SU-DHL-6 (cell line): Measurements from ENCODE around the gene LARP1B.

Experiments used
- H2AFZ ChIP-seq: fragments of 200-600 bp; sonication (generic); 2 replicates; pipeline ENCODE4 v1.6.1; 2014; ENCODE audit warnings: low read depth, mild to moderate bottlenecking, moderate library complexity, mixed read lengths, antibody characterized with exemption, low read length; ENCODE audit not compliant: severe bottlenecking
- H3F3A ChIP-seq: fragments of 200-600 bp; shearing (Covaris generic); 2 replicates; pipeline ENCODE4 v1.6.0; 2016; ENCODE audit warnings: antibody characterized with exemption, mild to moderate bottlenecking; ENCODE audit not compliant: insufficient read depth
- H3K27ac ChIP-seq: fragments of 200-600 bp; sonication (generic); 2 replicates; pipeline ENCODE4 v1.5.1; 2016; ENCODE audit warnings: low read depth, mild to moderate bottlenecking, low read length, moderate library complexity, mixed read lengths
- H3K27me3 ChIP-seq: fragments of 200-600 bp; sonication (generic), shearing (Covaris generic); 2 replicates; pipeline ENCODE4 v1.6.0; 2014; ENCODE audit warnings: mild to moderate bottlenecking, low read length
- H3K36me3 ChIP-seq: fragments of 200-600 bp; sonication (generic); 2 replicates; pipeline ENCODE4 v1.6.1; 2014; ENCODE audit warnings: mild to moderate bottlenecking, low read length, mixed read lengths
- H3K4me2 ChIP-seq: fragments of 300-600, 200-600 bp; shearing (Covaris generic), sonication (generic); 2 replicates; pipeline ENCODE4 v1.6.0; 2014; ENCODE audit warnings: low read length, low read depth, mild to moderate bottlenecking; ENCODE audit not compliant: poor library complexity, severe bottlenecking
- H3K4me3 ChIP-seq: fragments of 200-600 bp; sonication (generic); 2 replicates; pipeline ENCODE4 v1.5.1; 2014; ENCODE audit warnings: antibody characterized with exemption, low read length, mild to moderate bottlenecking, mixed read lengths; ENCODE audit not compliant: insufficient read depth, poor library complexity, severe bottlenecking
- H3K79me2 ChIP-seq: fragments of 200-600 bp; sonication (generic); 2 replicates; pipeline ENCODE4 v1.6.1; 2014; ENCODE audit warnings: mild to moderate bottlenecking, low read length, moderate library complexity; ENCODE audit not compliant: insufficient read depth
- H3K9ac ChIP-seq: fragments of 200-600 bp; sonication (generic); 2 replicates; pipeline ENCODE4 v1.7.0; 2014; ENCODE audit warnings: mild to moderate bottlenecking, low read length
- H3K9me2 ChIP-seq: fragments of 200-600 bp; sonication (generic); replicated peaks from 2 replicates; pipeline ENCODE4 v1.6.1; 2014; ENCODE audit warnings: low read length; ENCODE audit not compliant: insufficient read depth
- H3K9me3 ChIP-seq: fragments of 200-600 bp; sonication (generic); 2 replicates; pipeline ENCODE4 v1.6.1; 2014; ENCODE audit warnings: low read length, mixed read lengths; ENCODE audit not compliant: insufficient read depth
- H4K20me1 ChIP-seq: fragments of 200-600 bp; sonication (generic); 2 replicates; pipeline ENCODE4 v1.6.1; 2014; ENCODE audit warnings: low read depth, mild to moderate bottlenecking, antibody characterized with exemption, low read length, moderate library complexity, mixed read lengths
- CTCF ChIP-seq: fragments of 200-600 bp; sonication (generic); IDR thresholded peaks from one replicate; pipeline ENCODE4 v1.5.1; 2017; ENCODE audit warnings: antibody characterized with exemption, mild to moderate bottlenecking, low read length, moderate library complexity; ENCODE audit not compliant: insufficient read depth, poor library complexity, severe bottlenecking
- EZH2phosphoT487 ChIP-seq: fragments of 200-600 bp; sonication (generic), shearing (Covaris generic); conservative IDR thresholded peaks from 2 replicates; pipeline ENCODE4 v1.6.1; 2018; ENCODE audit warnings: mild to moderate bottlenecking, antibody characterized with exemption, low read length, moderate library complexity, mixed read lengths

LARP1B gene

DNA sequence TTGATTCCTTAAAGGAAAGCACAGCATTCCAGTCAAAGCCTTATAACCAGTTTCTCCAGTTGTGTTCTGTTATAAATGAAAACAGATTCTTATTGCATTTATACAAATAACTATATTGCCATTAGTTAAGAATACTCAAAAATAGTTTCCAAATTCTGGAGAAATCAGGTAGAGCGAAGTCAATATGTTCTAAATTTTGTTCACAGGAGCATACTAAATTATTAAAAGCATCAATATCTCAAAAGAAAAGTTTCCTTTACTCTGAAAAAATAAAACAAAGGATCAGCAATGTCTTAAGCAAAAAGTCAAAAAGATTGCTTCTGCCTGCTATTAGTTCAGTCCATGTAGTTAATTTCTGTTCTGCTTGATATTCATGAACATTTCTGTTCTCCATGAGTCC is 186.8 kb downstream of the LARP1B start:
- H4K20me1 ChIP-seq = no peaks in the 10 kb centered on the region
- H3K4me2 ChIP-seq = no peak overlapping the region
- no peak overlapping the region for H2AFZ ChIP-seq
- TF ChIP-seq EZH2phosphoT487 (no peak), CTCF (no peak)
- H3K9me3 ChIP-seq = no peaks in the 10 kb centered on the region
- no peaks in the 10 kb centered on the region for H3K9me2 ChIP-seq
- no peak overlapping the region for H3K9ac ChIP-seq
- H3K36me3 ChIP-seq = no peaks in the 10 kb centered on the region
- H3F3A ChIP-seq = no peaks in the 10 kb centered on the region
- no peaks in the 10 kb centered on the region for H3K27me3 ChIP-seq
- no peaks in the 10 kb centered on the region for H3K79me2 ChIP-seq
- H3K4me3 ChIP-seq = no peak overlapping the region
- H3K27ac ChIP-seq = no peak overlapping the region

DNA sequence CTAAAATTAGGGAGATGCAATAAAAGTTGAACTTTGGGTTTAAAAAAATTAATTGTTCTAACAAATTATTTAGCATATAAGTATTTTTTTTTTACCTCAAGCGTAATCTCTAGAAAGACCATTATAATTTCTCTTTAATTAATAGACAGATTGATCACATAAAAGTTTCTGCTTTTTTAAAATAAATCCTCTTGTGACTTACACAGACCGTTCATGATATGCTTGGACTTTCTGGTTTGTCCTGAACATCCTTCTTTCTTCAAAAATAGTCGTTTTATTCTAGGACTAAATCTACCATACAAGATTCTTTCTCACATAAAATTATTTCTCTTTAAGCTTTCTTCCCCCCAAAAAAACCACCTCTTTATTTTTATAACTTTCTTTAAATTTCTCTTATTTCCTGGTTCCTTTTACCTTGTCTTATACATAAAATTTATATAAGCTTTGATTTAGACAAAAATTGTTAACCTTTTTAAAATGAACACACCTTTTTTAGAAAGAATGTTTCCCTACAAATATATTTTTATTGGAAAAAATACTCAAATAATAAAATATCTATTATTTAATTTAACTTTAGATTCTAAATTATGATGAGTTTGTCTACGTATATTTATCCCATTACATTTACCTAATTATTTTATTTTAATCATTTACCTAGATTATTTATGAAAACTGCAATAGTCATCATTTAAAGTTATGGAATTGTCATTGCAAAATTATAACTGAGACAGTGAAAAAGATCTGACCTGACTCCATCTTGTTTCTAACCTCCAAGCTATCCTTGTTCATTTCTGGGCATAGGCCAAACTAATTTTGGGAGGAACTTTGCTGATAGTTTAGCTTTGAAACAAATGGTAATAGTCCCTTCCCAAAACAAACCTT is 188.9 kb downstream of the LARP1B start:
- Histone ChIP-seq H3K27ac (no peak overlapping the region), H3K9ac (no peak overlapping the region), H3K4me2 (no peak overlapping the region), H3F3A (no peaks in the 10 kb centered on the region), H3K9me2 (no peaks in the 10 kb centered on the region), H3K79me2 (no peaks in the 10 kb centered on the region), H2AFZ (no peak overlapping the region), H4K20me1 (no peaks in the 10 kb centered on the region), H3K36me3 (no peaks in the 10 kb centered on the region), H3K27me3 (no peaks in the 10 kb centered on the region), H3K9me3 (no peaks in the 10 kb centered on the region), H3K4me3 (no peak overlapping the region)
- TF ChIP-seq EZH2phosphoT487 (no peak), CTCF (no peak)

DNA sequence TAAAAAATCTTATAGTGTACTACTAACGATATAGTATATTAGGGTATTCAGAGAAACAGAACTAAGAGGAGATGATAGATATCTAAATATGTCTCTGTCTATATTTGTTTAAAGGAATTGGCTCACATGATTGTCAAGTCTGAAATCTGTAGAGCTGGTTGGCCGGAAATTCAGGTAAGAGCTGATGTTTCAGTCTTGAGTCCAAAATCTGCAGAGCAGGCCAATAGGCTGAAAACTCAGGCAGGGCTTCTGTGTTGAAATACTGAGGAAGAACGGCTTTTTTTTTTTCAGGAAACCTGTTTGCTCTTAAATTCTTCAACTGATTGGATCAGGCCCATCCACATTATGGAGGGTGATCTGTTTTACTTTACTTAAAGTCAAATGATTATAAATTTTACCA is 194.8 kb downstream of the LARP1B start:
- Histone ChIP-seq H3K4me2 (no peak overlapping the region), H3K4me3 (no peak overlapping the region), H2AFZ (no peak overlapping the region)

More for the DNA sequence above, 194.8 kb downstream of the LARP1B start:
- Histone ChIP-seq H3K9me3 (no peaks in the 10 kb centered on the region), H3K9ac (no peak overlapping the region), H3K9me2 (no peaks in the 10 kb centered on the region), H3K27ac (no peak overlapping the region), H4K20me1 (no peaks in the 10 kb centered on the region), H3K36me3 (no peaks in the 10 kb centered on the region), H3F3A (no peaks in the 10 kb centered on the region), H3K79me2 (no peaks in the 10 kb centered on the region), H3K27me3 (no peaks in the 10 kb centered on the region)
- TF ChIP-seq EZH2phosphoT487 = no peak
- no peak for TF ChIP-seq CTCF
